Measurements from ENCODE around the gene ABCC12. TPM values are rescaled to one million over a fixed set of nuclear protein-coding genes. Genes with fewer than 3 reads are reported as not detected.

The ABCC12 gene
- polyA plus RNA-seq, 1 donor from 2014 or later, result not detected

DNA sequence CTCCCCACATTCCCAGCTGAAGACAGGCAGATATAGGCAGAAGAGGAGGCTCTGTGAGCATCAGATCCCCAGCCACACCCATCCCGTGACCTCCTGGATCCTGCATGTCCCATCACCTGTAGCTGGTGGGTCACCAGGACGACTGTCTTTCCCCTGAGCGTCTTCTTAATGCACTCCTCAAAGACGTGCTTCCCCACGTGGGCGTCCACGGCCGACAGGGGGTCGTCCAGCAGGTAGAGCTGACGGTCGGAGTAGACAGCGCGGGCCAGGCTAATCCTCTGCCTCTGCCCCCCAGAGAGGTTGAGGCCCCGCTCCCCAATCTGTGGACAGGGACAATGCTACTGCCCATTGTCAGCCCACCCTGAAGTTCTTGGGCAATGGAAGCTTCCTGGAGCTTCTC is 40.5 kb downstream of the ABCC12 start:
- Histone ChIP-seq H2AFZ (ENCODE audit: low read depth, low read length) (no peak overlapping the region), H3K4me2 (ENCODE audit: low read length) (no peak overlapping the region), H3K9me2 (ENCODE audit: insufficient read depth, low read length) (no peaks in the 10 kb centered on the region), H3K79me2 (replicated peaks; ENCODE audit: insufficient read depth, low read length) (no peaks in the 10 kb centered on the region), H3K9ac (ENCODE audit: low read length) (no peak overlapping the region), H4K20me1 (ENCODE audit: insufficient read depth) (no peaks in the 10 kb centered on the region), H3K27me3 (ENCODE audit: insufficient read depth, low read depth, low read length) (no peaks in the 10 kb centered on the region), H3F3A (ENCODE audit: insufficient read depth, low read length, poor library complexity, severe bottlenecking) (no peaks in the 10 kb centered on the region), H3K36me3 (ENCODE audit: insufficient read depth, low read length) (no peaks in the 10 kb centered on the region), H3K9me3 (ENCODE audit: low read length) (no peaks in the 10 kb centered on the region), H3K27ac (ENCODE audit: low read length) (no peak overlapping the region), H3K4me3 (ENCODE audit: low read length) (no peak overlapping the region)
- TF ChIP-seq SMC3 (conservative IDR thresholded peaks at IDR 0.05; ENCODE audit: poor library complexity) (no peak), RAD21 (conservative IDR thresholded peaks at IDR 0.05) (no peak), TAF1 (IDR thresholded peaks at IDR 0.05; ENCODE audit: low read depth) (no peak), MXI1 (conservative IDR thresholded peaks at IDR 0.05; ENCODE audit: poor library complexity, severe bottlenecking) (no peak), POLR2AphosphoS5 (IDR thresholded peaks at IDR 0.05) (no peak), EZH2 (IDR thresholded peaks at IDR 0.05; ENCODE audit: borderline replicate concordance, insufficient read depth, low read length, poor library complexity, severe bottlenecking) (no peak), EP300 (conservative IDR thresholded peaks at IDR 0.05; ENCODE audit: poor library complexity, severe bottlenecking) (no peak), REST (IDR thresholded peaks at IDR 0.05; ENCODE audit: borderline replicate concordance) (no peak)
- TF ChIP-seq, protein P1, sequence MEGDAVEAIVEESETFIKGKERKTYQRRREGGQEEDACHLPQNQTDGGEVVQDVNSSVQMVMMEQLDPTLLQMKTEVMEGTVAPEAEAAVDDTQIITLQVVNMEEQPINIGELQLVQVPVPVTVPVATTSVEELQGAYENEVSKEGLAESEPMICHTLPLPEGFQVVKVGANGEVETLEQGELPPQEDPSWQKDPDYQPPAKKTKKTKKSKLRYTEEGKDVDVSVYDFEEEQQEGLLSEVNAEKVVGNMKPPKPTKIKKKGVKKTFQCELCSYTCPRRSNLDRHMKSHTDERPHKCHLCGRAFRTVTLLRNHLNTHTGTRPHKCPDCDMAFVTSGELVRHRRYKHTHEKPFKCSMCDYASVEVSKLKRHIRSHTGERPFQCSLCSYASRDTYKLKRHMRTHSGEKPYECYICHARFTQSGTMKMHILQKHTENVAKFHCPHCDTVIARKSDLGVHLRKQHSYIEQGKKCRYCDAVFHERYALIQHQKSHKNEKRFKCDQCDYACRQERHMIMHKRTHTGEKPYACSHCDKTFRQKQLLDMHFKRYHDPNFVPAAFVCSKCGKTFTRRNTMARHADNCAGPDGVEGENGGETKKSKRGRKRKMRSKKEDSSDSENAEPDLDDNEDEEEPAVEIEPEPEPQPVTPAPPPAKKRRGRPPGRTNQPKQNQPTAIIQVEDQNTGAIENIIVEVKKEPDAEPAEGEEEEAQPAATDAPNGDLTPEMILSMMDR (IDR thresholded peaks at IDR 0.05; ENCODE audit: poor library complexity, severe bottlenecking), result no peak

DNA sequence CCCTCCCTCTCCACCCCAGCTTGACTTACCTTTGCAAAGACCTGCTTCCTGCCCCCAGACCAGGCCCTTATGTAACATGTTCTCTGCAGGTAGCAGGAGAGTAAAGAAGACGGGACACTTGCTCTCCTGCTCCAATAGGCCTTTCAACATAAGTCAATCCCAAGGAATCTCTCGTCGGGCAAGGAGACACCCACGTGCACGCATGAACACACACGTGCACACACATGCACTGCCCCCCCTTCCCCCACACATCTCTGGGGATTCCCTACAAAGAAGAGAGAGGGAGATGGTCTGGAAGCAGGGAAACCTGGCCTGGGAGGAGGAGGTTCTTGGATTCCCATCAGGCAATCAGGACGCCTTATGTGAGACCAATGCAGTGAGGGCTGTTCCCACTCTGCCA is 41.4 kb downstream of the ABCC12 start:
- Histone ChIP-seq H3K4me2 (ENCODE audit: low read length) (no peak overlapping the region), H3K36me3 (ENCODE audit: insufficient read depth, low read length) (no peaks in the 10 kb centered on the region), H4K20me1 (ENCODE audit: insufficient read depth) (no peaks in the 10 kb centered on the region), H3K79me2 (replicated peaks; ENCODE audit: insufficient read depth, low read length) (no peaks in the 10 kb centered on the region), H3K9ac (ENCODE audit: low read length) (no peak overlapping the region), H2AFZ (ENCODE audit: low read depth, low read length) (no peak overlapping the region), H3K27ac (ENCODE audit: low read length) (no peak overlapping the region), H3K4me3 (ENCODE audit: low read length) (no peak overlapping the region), H3K9me2 (ENCODE audit: insufficient read depth, low read length) (no peaks in the 10 kb centered on the region), H3K27me3 (ENCODE audit: insufficient read depth, low read depth, low read length) (no peaks in the 10 kb centered on the region), H3K9me3 (ENCODE audit: low read length) (no peaks in the 10 kb centered on the region), H3F3A (ENCODE audit: insufficient read depth, low read length, poor library complexity, severe bottlenecking) (no peaks in the 10 kb centered on the region)
- TF ChIP-seq EP300 (conservative IDR thresholded peaks at IDR 0.05; ENCODE audit: poor library complexity, severe bottlenecking), result no peak
- no peak for TF ChIP-seq POLR2AphosphoS5 (IDR thresholded peaks at IDR 0.05)
- TF ChIP-seq RAD21 (conservative IDR thresholded peaks at IDR 0.05), result no peak
- no peak for TF ChIP-seq REST (IDR thresholded peaks at IDR 0.05; ENCODE audit: borderline replicate concordance)
- TF ChIP-seq EZH2 (IDR thresholded peaks at IDR 0.05; ENCODE audit: borderline replicate concordance, insufficient read depth, low read length, poor library complexity, severe bottlenecking), result no peak
- no peak for TF ChIP-seq TAF1 (IDR thresholded peaks at IDR 0.05; ENCODE audit: low read depth)
- TF ChIP-seq, protein P1 (IDR thresholded peaks at IDR 0.05; ENCODE audit: poor library complexity, severe bottlenecking), result no peak
- TF ChIP-seq MXI1 (conservative IDR thresholded peaks at IDR 0.05; ENCODE audit: poor library complexity, severe bottlenecking), result no peak
- TF ChIP-seq SMC3 (conservative IDR thresholded peaks at IDR 0.05; ENCODE audit: poor library complexity), result no peak

All from neural cell (in vitro differentiated cells).